GM19463 (cell line): ENCODE measurements around the gene NGEF.

Experiments used
- ATAC-seq: cut with Tn5 transposase; IDR thresholded peaks from one replicate; pipeline ENCODE4 v1.9.1; 2021; ENCODE audit warnings: mild to moderate bottlenecking, moderate library complexity; ENCODE audit not compliant: unreplicated experiment

Gene NGEF

GRCh38 chr2:232973796-232974195 lies 39.3 kb downstream of the NGEF start:
- no peak for ATAC-seq

DNA sequence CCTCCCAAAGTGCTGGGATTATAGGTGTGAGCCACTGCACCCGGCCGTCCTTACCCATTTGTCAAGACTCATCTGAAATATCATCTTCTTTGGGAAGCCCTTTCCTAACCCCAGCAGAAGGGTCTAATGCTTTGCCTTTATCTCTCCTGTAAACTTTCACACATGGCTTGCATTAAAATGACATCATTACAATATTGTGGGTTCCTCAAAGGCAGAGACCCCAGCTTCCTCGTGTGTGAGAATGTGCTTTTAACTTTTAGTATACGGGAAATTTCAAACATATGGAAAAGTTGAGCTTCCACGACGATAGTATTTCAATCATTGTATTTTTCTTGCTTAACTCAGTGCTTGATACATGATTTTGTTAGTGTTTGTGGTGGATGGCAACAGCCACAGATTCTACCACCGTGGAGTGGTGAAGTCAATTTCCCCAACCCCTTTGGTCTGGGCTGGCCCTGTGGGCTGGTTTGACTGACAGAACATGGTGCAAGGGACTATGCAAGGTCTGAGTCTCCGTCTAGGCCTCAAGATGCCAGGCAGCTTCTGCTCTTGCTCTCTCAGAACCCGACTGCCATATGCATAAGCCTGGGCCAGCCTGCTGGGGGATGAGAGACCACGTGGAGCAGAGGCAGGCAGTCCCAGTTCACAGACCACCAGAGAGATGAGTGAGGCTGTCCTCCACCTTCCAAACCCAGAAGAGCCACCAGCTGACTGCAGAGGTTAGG lies 39.9 kb downstream of the NGEF start:
- ATAC-seq, result no peak

DNA sequence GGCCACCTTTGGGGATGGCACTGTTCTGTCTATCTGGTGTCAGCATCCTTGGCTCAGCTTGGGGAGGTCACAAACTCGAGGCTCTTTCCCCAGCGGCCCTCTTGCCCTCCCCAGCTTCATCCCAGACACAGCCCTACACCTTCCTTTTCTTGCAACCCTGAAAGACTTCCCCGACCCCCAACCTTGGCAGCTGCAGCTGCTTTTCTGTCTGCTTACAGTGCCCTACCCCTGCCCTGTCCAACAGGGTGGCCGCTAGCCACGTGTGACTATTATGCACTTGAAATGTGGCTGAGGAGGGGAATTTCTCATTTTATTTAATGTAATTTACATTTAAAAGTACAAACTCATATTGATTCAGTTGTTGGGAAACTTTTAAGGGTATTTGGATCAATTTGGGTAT lies 41.3 kb downstream of the NGEF start:
- no peak for ATAC-seq

DNA sequence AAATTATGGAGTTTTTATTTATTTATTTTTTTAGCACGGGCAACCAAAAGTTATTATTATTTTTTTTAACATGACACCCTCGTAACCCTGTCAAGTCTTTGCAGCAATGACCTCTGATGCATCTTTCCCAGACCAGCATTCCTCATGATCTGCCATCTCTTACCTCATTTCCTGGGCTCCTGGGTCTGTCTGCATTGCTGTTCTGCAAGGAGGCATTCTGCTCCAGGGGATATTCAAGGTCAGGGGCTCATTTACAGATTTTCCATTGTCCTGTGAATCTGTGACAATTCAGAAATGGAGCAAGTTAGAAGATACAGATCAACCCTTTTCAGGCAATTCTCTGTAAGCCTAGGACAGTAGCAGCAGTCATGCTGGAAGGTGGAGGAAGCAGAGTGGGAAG lies 43.0 kb downstream of the NGEF start:
- no peak for ATAC-seq

- ATAC-seq, result no peak
Observed at GRCh38 chr2:232967474-232967873, 45.6 kb downstream of the NGEF start.

GRCh38 chr2:232966122-232966521 lies 46.9 kb downstream of the NGEF start:
- ATAC-seq, result no peak

DNA sequence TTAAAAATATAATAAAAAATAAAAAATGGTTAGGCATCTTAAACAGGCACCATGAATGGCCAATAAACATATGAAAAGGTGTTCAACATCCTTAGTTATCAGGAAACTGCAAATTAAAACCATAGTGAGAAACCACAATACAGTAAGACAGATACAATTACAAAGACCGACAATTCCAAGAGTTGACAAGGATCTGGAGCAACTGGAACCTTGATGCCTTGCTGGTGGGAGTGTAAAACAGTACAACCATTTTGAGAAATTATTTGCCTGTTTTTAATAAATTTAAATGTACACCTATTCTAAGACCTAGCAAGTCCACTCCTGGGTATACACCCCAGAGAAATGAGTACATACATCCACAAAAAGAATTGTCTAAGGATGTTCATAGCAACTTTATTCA lies 49.1 kb downstream of the NGEF start:
- no peak for ATAC-seq

DNA sequence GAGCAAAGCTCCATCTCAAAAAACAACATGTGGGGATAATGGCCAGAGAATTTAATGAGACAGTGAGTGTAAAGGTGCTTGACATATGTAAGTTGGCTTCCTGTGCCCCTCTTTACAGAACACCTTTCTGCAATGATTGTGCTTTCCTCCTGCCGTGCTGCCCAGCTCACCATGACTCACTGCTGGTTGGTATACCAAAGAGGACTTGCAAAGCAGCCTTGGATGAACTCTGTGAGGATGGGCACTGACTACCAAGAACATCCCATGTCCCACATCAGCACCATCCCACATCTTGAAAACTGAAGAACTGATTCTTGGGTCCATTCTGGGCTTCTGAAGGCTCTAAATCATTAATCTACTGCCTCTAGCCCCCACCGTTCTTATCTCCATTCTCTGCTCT lies 52.2 kb downstream of the NGEF start:
- no peak for ATAC-seq

GRCh38 chr2:232959139-232959538 lies 53.9 kb downstream of the NGEF start:
- no peak for ATAC-seq

DNA sequence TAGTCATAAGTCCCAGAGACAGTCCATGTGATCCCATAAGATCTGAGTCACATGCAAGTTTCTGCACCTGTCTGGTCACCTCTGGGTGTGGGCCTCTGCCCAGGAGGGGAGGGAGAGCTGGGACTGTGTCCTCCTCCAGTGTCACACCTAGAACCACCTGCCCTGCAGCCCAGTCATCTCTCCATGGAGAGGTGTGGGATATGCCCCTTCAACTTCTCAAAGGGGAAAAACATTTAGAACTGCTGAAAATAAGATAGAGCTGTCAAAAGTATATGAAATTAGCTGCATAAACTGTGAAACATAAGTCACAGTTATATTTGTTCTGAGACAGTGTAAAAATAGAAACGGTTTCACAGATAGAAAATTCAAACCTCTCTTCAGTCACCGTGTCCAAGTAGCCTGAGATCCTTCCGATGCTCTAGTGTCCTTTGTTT lies 55.4 kb downstream of the NGEF start:
- ATAC-seq, result no peak

GRCh38 chr2:232955856-232956255 lies 57.2 kb downstream of the NGEF start:
- no peak for ATAC-seq

DNA sequence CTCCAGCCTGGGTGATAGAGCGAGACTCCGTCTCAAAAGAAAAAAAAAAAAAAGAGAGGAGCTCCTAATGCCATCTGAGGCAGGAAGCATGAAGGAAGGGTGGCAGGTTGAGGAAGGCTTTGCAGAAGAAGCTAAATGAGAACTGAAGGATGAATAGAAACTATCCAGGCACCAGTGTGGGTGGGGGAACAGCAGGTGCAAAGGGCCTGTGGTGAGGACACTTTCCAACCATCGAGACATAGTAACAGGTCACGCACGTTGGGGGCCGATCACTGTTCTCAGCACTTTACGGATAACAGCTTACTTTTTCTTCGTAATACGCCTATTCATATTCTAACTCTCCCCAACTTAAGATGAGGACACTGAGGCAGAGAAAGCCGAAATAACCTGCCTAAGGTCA lies 58.4 kb downstream of the NGEF start:
- no peak for ATAC-seq

DNA sequence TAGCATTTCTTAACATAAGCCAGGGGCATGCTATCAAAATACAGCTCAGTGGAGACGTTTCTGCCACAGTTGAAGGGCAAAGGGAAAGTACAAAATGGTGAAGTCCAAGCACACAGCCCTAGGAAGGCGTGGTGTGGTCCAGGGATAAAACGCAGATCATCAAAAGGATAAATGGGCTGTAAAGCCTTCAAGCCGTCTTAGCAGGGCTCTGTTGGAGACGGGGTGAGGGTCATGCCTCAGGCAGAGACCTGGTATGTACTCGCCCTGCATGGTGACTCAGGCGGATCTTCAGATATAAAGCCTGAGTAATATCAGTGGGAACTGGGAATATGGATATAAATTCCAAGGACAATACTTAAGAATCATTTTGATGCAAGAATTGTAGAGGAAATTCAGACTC lies 61.2 kb downstream of the NGEF start:
- no peak for ATAC-seq

- ATAC-seq, result no peak
Observed at GRCh38 chr2:232951181-232951580, 61.9 kb downstream of the NGEF start.

GRCh38 chr2:232950751-232951150 lies 62.3 kb downstream of the NGEF start:
- no peak for ATAC-seq

DNA sequence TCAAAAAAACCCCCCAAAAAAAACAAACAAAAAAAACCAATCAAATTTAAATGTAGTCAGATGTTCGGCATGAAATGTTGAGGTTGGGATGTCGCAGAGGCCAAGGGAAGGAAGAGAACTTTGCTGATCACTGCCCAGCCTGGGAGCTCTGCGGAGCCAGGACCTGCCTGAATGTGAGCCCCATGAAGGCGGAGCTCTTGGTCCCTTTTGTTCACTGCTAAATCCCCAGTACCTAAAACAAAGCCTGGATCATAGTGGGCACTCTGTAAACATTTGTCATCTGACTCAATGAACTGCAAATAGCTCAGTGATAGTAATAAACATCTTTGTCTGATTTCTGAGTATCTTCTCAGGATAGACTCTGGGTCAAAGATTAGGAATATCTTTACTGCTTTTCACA lies 64.0 kb downstream of the NGEF start:
- no peak for ATAC-seq

DNA sequence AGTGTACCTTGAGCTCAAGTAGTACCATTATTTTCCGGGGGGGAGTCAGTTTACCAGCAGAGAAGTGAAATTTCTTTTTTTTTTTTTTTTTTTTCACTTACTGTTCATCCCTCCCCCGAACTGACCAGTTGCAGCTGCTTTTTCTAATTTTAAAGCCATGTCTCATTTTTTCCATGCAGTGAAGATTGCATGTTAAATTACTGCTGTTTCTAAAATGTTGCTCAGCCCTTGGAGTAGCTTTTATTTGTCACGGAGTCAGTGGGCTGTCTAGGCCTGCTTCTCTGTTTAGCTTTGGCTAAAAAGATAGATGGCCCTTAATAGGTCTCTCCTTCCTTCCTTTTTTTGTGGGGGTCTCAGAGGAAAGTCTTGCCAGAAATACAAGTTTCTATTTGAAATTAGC lies 70.2 kb downstream of the NGEF start:
- ATAC-seq, result no peak

DNA sequence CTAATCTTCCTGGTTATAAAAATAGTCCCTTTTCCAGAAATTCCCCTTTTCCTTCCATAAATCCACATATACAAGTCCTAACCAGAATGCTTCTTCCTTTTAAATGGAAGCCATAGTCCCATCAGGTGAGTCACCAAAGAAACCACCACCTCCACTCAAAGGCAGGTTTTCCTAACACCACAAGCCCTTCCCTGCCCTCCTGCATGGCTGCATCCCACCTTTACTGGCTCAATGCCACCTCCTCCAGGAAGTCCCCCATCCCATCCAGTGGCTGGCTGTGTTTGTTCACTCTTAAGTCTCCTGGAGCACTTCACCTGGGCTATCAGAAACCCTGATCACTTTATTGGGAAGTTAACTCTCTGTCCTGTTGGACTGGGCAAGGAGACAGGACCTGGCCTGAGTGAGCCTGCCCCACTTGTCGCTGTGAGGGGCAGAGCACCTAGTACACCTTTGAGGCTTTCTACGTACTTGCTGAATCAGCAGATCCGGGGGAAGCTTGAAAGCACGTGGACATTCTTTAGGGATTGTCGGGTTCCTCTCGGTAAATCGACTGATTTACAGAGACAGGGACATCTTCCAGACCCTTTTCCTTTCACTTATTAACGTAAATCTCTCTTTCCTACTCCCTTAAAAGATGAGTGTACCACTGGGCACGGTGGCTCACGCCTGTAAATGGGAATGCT lies 71.0 kb downstream of the NGEF start:
- ATAC-seq, result no peak

- ATAC-seq, result no peak
Observed at GRCh38 chr2:232941400-232941799, 71.7 kb downstream of the NGEF start.

DNA sequence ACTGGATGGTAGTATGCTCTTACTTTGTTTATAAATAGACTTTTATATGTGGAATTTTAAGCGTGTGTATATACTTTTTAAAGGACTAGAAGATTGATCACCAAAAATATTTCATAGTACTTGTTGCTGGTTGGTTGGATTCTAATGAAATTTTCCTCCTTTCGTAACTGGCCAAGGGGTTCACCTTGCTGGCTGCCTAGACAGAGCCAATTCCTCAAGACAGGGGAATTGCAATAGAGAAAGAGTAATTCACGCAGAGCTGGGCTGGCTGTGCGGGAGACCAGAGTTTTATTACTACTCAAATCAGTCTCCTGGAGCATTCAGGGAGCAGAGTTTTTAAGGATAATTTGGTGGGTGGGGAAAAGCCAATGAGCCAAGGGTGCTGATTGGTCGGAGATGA lies 72.3 kb downstream of the NGEF start:
- no peak for ATAC-seq

DNA sequence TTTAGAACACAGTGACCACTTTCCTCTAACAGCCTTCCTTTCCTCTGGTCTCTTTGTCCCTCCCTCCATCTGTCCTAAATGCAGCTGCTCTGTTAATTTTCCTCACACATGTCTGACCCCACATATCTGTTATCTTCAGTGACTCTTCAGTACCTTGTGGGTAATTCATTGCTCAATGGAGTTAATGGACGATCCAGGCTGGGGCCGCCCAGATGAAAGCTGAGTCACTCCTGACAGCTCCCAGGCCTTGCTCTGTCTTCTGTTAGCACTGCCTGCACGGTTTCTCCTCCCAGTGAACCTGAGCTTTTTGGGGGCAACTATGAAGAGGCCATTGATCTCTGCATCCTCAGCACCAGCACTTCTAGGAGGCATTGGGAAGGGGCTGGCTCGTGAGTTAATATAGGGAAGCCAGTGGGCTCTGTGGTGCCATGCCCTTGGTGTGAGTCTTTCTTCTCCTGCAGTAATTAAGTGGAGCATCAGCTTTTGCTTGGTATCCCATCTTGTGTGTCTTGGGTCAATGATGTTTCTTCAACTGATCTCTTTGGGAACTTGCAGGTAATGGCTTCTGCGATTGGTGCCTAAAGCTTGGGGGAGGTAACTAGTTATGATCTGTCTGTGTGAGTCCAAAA lies 75.7 kb downstream of the NGEF start:
- no peak for ATAC-seq

DNA sequence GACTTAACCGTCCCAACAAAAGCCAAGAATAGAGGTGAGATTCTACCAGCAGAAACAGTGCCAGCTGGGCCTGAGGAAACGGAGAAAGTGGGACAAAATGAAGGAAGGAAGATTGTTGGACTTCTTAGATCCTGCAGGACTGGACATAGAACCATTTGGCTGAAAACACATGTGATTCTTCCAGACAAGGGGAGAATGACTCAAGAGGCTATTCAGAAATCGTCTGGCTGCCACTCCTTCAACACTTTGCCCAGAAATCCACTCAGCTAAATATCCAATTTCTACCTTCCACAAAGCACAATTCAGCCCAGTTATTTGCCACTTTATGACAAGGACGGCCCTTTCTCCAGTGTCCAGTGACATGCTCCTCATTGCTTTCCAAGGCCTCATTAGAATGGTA lies 81.4 kb downstream of the NGEF start:
- ATAC-seq, result no peak
